CD4-positive, CD25-positive, alpha-beta regulatory T cell (primary cell): ENCODE results near the gene C7orf57. TPM values are rescaled to one million over a fixed set of nuclear protein-coding genes. Genes with fewer than 3 reads are reported as not detected.
A peak's percentile ranks its signal among the peaks of the same experiment; 100 is the strongest.

ENCODE experiments used
- ATAC-seq, 2 donors: fragments of 150-1000 bp; cut with Tn5 transposase; one replicate each; pipeline ENCODE4 v1.10.0; 2021; ENCODE audit warnings: low read depth in 2 of 2, moderate number of reproducible peaks in 2 of 2, moderate library complexity in 1 of 2
- DNase-seq, 3 donors: peaks; one replicate each; pipeline versions ENCODE4 v3.0.0 to v3.0.0-alpha.2; 2012 to 2022; ENCODE audit warnings: mixed read lengths in 1 of 3
- H3K27ac ChIP-seq: one replicate; pipeline ENCODE4 v1.7.0; 2013; ENCODE audit warnings: mild to moderate bottlenecking, low read length; ENCODE audit not compliant: insufficient read depth, poor library complexity, severe bottlenecking
- H3K27me3 ChIP-seq: one replicate; pipeline ENCODE4 v1.7.0; 2013; ENCODE audit warnings: low read length; ENCODE audit not compliant: control insufficient read depth, insufficient read depth
- H3K36me3 ChIP-seq: one replicate; pipeline ENCODE4 v1.7.0; 2013; ENCODE audit warnings: mild to moderate bottlenecking, low read length, moderate library complexity; ENCODE audit not compliant: control insufficient read depth, insufficient read depth
- H3K4me1 ChIP-seq: 2 replicates; pipeline ENCODE4 v1.7.0; 2013; ENCODE audit warnings: mild to moderate bottlenecking, low read length; ENCODE audit not compliant: insufficient read depth, control insufficient read depth, poor library complexity, severe bottlenecking
- H3K4me3 ChIP-seq: one replicate; pipeline ENCODE4 v1.7.0; 2013; ENCODE audit warnings: low read depth, mild to moderate bottlenecking, low read length, moderate library complexity
- H3K9me3 ChIP-seq, 2 experiments: 1 replicate in 1 of 2; 2 replicates in 1 of 2; pipeline ENCODE4 v1.7.0; 2013; ENCODE audit warnings: low read length in 2 of 2, mild to moderate bottlenecking in 1 of 2, moderate library complexity in 1 of 2; ENCODE audit not compliant: control insufficient read depth in 2 of 2
- H3K27ac Mint-ChIP-seq, 3 donors: one replicate each; pipeline ENCODE4 v1.8.0; 2020 to 2022; ENCODE audit warnings: mild to moderate bottlenecking in 3 of 3, mixed read lengths in 3 of 3, moderate library complexity in 2 of 3
- H3K27me3 Mint-ChIP-seq: one replicate; pipeline ENCODE4 v1.8.0; 2022; ENCODE audit warnings: mild to moderate bottlenecking, mixed read lengths
- H3K36me3 Mint-ChIP-seq: one replicate; pipeline ENCODE4 v1.8.0; 2020; ENCODE audit warnings: mixed read lengths
- H3K4me1 Mint-ChIP-seq, 4 donors: one replicate each; pipeline ENCODE4 v1.8.0; 2020 to 2022; ENCODE audit warnings: mixed read lengths in 4 of 4, mild to moderate bottlenecking in 1 of 4
- H3K4me3 Mint-ChIP-seq, 4 donors: one replicate each; pipeline ENCODE4 v1.8.0; 2020 to 2022; ENCODE audit warnings: mild to moderate bottlenecking in 4 of 4, mixed read lengths in 4 of 4, moderate library complexity in 3 of 4
- H3K9me3 Mint-ChIP-seq, 7 donors: one replicate each; pipeline ENCODE4 v1.8.0; 2020 to 2022; ENCODE audit warnings: mixed read lengths in 7 of 7, mild to moderate bottlenecking in 3 of 7, moderate library complexity in 2 of 7
- polyA plus RNA-seq, 4 donors: library from polyadenylated mRNA; unstranded; fragments of 300-500 nt; fragmentation: Illumina TruSeq; gene quantifications; one replicate each; pipeline ENCODE4 v1.2.3, GENCODE V29; 2021
- total RNA-seq: library from RNA; stranded (reverse); gene quantifications from one replicate; pipeline ENCODE4 v1.2.3, GENCODE V29; 2022

C7orf57 gene
- total and polyA plus RNA-seq, 5 donors from 2014 or later = not detected

GRCh38 chr7:48101968-48102367 is 66.6 kb downstream of the C7orf57 start:
- Histone ChIP-seq H3K27ac (peak overlapping the region; percentile 35), H3K4me3 (no peak overlapping the region), H3K9me3 (no peaks in the 10 kb centered on the region), H3K4me1 (peaks cover 44% of the 10 kb centered on the region), H3K27me3 (no peaks in the 10 kb centered on the region), H3K36me3 (peaks cover 79% of the 10 kb centered on the region)
- Mint-ChIP-seq H3K27ac (peak overlapping the region in 2 of 3 donors; percentile 71 to 82), H3K4me3 (no peak overlapping the region), H3K4me1 (peaks cover 27 to 57% (median 34%) of the 10 kb centered on the region in 4 donors), H3K9me3 (peaks cover 0 to 2% (median 0%) of the 10 kb centered on the region in 7 donors), H3K27me3 (no peaks in the 10 kb centered on the region), H3K36me3 (peaks cover 56% of the 10 kb centered on the region)
- ATAC-seq = no peak
- peak in 1 of 3 donors; percentile 50 for DNase-seq

GRCh38 chr7:48102530-48102929 is 67.2 kb downstream of the C7orf57 start:
- Histone ChIP-seq H3K4me3 (no peak overlapping the region), H3K27me3 (no peaks in the 10 kb centered on the region), H3K36me3 (peaks cover 85% of the 10 kb centered on the region), H3K9me3 (no peaks in the 10 kb centered on the region), H3K4me1 (peaks cover 38% of the 10 kb centered on the region), H3K27ac (peak overlapping the region; percentile 35)
- H3K4me1 Mint-ChIP-seq = peaks cover 23 to 53% (median 30%) of the 10 kb centered on the region in 4 donors
- H3K4me3 Mint-ChIP-seq = no peak overlapping the region
- H3K27me3 Mint-ChIP-seq = no peaks in the 10 kb centered on the region
- peaks cover 0 to 2% (median 0%) of the 10 kb centered on the region in 7 donors for H3K9me3 Mint-ChIP-seq
- peaks cover 59% of the 10 kb centered on the region for H3K36me3 Mint-ChIP-seq
- peak overlapping the region in 2 of 3 donors; percentile 71 to 82 for H3K27ac Mint-ChIP-seq
- ATAC-seq (no peak), DNase-seq (no peak)

- Mint-ChIP-seq H3K4me1 (peaks cover 8 to 36% (median 13%) of the 10 kb centered on the region in 4 donors), H3K27me3 (no peaks in the 10 kb centered on the region), H3K36me3 (peaks cover 56% of the 10 kb centered on the region), H3K4me3 (no peak overlapping the region), H3K27ac (peak overlapping the region; percentile 8 to 91 (median 46)), H3K9me3 (no peaks in the 10 kb centered on the region)
- Histone ChIP-seq H3K9me3 (no peaks in the 10 kb centered on the region), H3K4me3 (no peak overlapping the region), H3K27me3 (no peaks in the 10 kb centered on the region), H3K36me3 (peaks cover 88% of the 10 kb centered on the region), H3K4me1 (peaks cover 21% of the 10 kb centered on the region), H3K27ac (no peak overlapping the region)
- no peak for ATAC-seq
- no peak for DNase-seq
These were observed 69.7 kb downstream of the C7orf57 start for GRCh38 chr7:48105045-48105444.

- peaks cover 55% of the 10 kb centered on the region for H3K36me3 Mint-ChIP-seq
- H3K27ac Mint-ChIP-seq = peak overlapping the region in 1 of 3 donors; percentile 85
- no peaks in the 10 kb centered on the region for H3K27me3 Mint-ChIP-seq
These were observed 71.7 kb downstream of the C7orf57 start for GRCh38 chr7:48106906-48107659.

GRCh38 chr7:48107926-48108472 is 72.7 kb downstream of the C7orf57 start:
- Histone ChIP-seq H3K36me3 (peaks cover 59% of the 10 kb centered on the region), H3K4me1 (peaks cover 10% of the 10 kb centered on the region), H3K27me3 (no peaks in the 10 kb centered on the region), H3K27ac (no peak overlapping the region), H3K9me3 (no peaks in the 10 kb centered on the region), H3K4me3 (no peak overlapping the region)
- H3K27ac Mint-ChIP-seq = peak overlapping the region in 2 of 3 donors; percentile 36 to 50
- peaks cover 11 to 23% (median 16%) of the 10 kb centered on the region in 4 donors for H3K4me1 Mint-ChIP-seq
- ATAC-seq = no peak
- no peak for DNase-seq
- no peak overlapping the region for H3K4me3 Mint-ChIP-seq
- no peaks in the 10 kb centered on the region for H3K27me3 Mint-ChIP-seq
- H3K36me3 Mint-ChIP-seq = peaks cover 48% of the 10 kb centered on the region
- no peaks in the 10 kb centered on the region for H3K9me3 Mint-ChIP-seq

More at GRCh38 chr7:48106906-48107659, 71.7 kb downstream of the C7orf57 start:
- DNase-seq (no peak), ATAC-seq (no peak)
- no peaks in the 10 kb centered on the region for H3K9me3 Mint-ChIP-seq
- Histone ChIP-seq H3K4me1 (peaks cover 10% of the 10 kb centered on the region), H3K9me3 (no peaks in the 10 kb centered on the region), H3K4me3 (no peak overlapping the region), H3K36me3 (peaks cover 68% of the 10 kb centered on the region), H3K27ac (no peak overlapping the region), H3K27me3 (no peaks in the 10 kb centered on the region)
- H3K4me1 Mint-ChIP-seq = peaks cover 11 to 30% (median 18%) of the 10 kb centered on the region in 4 donors
- no peak overlapping the region for H3K4me3 Mint-ChIP-seq

- peaks cover 39% of the 10 kb centered on the region for H3K36me3 Mint-ChIP-seq
- no peak for ATAC-seq
- no peak overlapping the region for H3K27ac ChIP-seq
These were observed 73.9 kb downstream of the C7orf57 start for GRCh38 chr7:48108959-48109847.

GRCh38 chr7:48109848-48110663 is 74.7 kb downstream of the C7orf57 start:
- Mint-ChIP-seq H3K9me3 (no peaks in the 10 kb centered on the region), H3K4me3 (no peak overlapping the region), H3K27me3 (no peaks in the 10 kb centered on the region), H3K36me3 (peaks cover 31% of the 10 kb centered on the region), H3K27ac (peak overlapping the region; percentile 85 to 95 (median 91)), H3K4me1 (peaks cover 4 to 18% (median 11%) of the 10 kb centered on the region in 4 donors)
- Histone ChIP-seq H3K27ac (peak overlapping the region; percentile 1), H3K9me3 (no peaks in the 10 kb centered on the region), H3K36me3 (peaks cover 40% of the 10 kb centered on the region), H3K4me3 (no peak overlapping the region), H3K27me3 (no peaks in the 10 kb centered on the region), H3K4me1 (peaks cover 10% of the 10 kb centered on the region)
- ATAC-seq (peak; percentile 93 to 95), DNase-seq (peak; percentile 73 to 89 (median 85))

More at GRCh38 chr7:48108959-48109847, 73.9 kb downstream of the C7orf57 start:
- Mint-ChIP-seq H3K9me3 (no peaks in the 10 kb centered on the region), H3K4me3 (no peak overlapping the region), H3K27ac (peak overlapping the region; percentile 85 to 95 (median 91)), H3K27me3 (no peaks in the 10 kb centered on the region), H3K4me1 (peaks cover 10 to 20% (median 16%) of the 10 kb centered on the region in 4 donors)
- H3K9me3 ChIP-seq = no peaks in the 10 kb centered on the region
- peaks cover 10% of the 10 kb centered on the region for H3K4me1 ChIP-seq
- no peak overlapping the region for H3K4me3 ChIP-seq
- peaks cover 48% of the 10 kb centered on the region for H3K36me3 ChIP-seq
- H3K27me3 ChIP-seq = no peaks in the 10 kb centered on the region
- no peak for DNase-seq
